GM11168 (cell line): ENCODE results near the gene INTS6L.

Source experiments
- in situ Hi-C: fragments of 300-500 bp; cut with MboI; formaldehyde crosslinking; loops from one replicate; pipeline ENCODE4 v1.12.0; 2022; ENCODE audit warnings: low sequenced_read_pairs; ENCODE audit not compliant: unreplicated experiment

INTS6L gene, protein sequence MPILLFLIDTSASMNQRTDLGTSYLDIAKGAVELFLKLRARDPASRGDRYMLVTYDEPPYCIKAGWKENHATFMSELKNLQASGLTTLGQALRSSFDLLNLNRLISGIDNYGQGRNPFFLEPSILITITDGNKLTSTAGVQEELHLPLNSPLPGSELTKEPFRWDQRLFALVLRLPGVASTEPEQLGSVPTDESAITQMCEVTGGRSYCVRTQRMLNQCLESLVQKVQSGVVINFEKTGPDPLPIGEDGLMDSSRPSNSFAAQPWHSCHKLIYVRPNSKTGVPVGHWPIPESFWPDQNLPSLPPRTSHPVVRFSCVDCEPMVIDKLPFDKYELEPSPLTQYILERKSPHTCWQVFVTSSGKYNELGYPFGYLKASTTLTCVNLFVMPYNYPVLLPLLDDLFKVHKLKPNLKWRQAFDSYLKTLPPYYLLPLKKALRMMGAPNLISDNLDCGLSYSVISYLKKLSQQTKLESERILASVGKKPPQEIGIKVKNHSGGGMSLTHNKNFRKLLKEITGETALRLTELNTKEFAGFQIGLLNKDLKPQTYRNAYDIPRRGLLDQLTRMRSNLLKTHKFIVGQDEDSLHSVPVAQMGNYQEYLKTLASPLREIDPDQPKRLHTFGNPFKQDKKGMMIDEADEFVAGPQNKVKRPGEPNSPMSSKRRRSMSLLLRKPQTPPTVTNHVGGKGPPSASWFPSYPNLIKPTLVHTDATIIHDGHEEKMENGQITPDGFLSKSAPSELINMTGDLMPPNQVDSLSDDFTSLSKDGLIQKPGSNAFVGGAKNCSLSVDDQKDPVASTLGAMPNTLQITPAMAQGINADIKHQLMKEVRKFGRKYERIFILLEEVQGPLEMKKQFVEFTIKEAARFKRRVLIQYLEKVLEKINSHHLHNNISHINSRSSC

GRCh38 chrX:135520553-135521404 lies at the start of gene INTS6L:
INTS6L (plus strand) TSS chrX:135520660; CDS start chrX:135520993, 333 bp downstream.
- in situ Hi-C loops = no loop called here

DNA sequence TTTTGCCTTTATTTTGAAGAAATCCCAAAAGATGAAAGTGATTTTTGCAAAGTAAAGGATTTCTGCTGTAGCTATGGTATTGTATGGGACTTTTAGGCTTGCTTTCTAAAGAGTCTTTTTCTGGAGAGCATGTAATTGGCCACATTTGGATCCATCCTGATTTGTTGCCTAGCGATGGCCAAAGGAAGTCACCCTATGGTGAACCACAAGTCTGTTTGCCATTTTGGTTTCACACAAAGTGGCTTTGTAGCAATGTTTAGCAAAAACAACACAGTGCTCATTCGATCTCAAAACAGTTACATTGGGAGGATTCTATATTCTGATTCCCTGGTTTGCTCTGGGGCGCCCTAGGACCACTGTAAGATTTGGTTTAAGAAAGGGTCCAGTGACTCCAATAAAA lies 44.1 kb upstream of the INTS6L start:
- in situ Hi-C loops = no loop called here

GRCh38 chrX:135477576-135477975 lies 42.9 kb upstream of the INTS6L start:
- in situ Hi-C loops = no loop called here

DNA sequence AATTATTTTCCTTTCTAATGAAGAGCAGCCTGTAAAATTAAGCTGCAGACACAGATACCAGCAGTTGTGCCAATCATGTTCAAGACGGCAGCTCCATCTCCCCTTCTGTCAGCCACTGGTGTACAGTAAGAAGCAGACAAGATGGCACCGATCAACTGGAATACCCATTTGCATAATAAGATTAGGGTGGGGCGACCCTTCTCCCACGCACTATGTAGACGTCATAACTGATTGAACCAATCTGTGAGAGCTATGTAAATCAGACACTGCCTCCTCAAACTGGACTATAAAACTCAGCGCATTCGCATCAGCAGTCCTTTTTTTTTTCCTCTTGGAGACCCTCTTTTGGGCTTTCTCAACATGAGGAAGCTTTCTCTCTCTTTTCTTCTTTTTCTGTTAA lies 40.4 kb upstream of the INTS6L start:
- in situ Hi-C loops = no loop called here

GRCh38 chrX:135481696-135482179 lies 38.7 kb upstream of the INTS6L start:
- in situ Hi-C loops = no loop called here

DNA sequence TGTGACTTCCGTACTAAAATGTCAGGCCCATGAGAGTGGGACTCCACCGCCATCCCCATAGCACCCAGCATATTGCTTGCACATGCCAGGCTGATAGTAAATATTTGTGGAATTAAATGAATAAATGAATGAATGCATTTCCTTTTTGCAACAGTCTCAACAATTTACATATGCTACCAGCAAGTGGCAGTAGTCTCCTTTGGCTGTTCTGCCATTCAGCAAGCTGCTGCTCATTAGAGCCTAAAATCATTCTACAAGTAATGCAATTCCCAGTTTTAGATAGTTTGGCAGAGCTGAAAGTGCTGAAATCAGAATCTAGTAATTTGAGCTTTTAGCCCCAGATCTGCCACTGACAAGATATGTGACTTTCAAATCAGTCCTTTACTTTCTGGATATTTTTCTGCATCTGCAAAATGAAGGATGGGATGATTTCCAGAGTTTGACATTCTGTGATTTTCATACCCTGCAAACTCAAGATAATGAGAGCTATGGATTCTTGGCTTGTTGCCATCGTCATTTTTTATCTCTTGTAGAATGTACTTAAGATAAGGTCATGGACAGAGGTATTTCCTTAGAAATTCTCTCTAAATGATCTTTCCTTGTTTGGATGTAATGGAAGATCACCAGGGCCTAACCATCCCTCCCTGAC lies 35.7 kb upstream of the INTS6L start:
- in situ Hi-C loops = no loop called here

DNA sequence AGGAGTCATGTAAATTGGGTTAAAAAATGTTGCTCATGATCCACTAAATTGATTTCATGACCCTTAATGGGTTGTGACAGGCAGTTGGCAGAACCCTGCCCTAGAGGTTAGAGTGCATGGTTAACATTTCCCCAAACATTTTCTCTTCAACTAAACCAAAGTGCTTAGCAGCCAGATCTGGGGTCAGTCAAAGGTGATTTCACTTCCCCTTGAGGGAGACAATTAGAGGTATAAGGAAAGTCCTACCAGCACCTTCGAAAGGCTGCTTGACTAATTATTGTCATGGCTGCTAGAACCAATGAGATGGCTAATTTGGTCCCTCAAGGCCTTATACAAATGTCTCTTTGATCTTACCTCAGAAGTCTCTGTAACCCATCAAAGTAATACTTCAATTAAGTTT lies 30.9 kb upstream of the INTS6L start:
- in situ Hi-C loops = no loop called here

DNA sequence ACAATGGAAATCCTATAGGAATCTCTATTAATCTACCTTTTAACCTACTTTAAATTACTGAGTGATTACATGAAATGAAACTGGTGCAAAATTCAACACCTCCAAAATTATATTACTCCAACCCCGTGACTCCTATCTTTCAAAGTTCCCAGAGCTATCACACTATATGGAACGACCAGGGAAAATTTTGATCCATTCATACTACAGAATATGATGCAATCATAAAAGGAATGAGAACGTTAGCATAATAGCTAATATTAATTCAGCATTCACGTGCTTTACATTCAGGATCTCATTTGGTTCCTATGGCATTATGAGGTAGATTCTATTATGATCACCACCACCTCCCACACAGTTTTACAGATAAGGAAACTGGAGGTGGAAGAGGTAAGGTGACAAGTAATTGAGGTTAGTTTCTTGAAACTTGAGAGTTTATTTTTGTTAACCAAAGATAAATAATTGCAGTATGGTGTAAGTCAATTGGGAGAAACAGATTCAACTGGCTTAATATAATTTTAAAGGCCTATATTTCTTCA lies 29.4 kb upstream of the INTS6L start:
- in situ Hi-C loops = no loop called here

DNA sequence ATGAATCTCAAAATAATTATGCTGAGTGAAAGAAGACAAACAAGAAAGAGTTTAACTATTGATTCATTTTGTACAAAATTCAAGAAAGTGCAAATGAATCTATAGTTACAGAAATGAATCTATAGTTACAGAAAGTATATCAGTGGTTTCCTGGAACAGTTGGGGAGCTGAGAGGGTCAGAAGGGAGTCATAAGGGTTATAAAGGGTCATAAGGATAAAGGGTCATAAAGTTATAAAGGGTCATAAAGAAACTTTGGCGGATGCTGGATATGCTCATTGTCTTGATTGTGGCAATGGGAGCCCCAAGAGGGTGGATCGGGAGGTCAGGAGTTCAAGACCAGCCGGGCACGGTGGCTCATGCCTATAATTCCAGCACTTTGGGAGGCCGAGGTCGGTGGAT lies 26.0 kb upstream of the INTS6L start:
- in situ Hi-C loops = no loop called here

DNA sequence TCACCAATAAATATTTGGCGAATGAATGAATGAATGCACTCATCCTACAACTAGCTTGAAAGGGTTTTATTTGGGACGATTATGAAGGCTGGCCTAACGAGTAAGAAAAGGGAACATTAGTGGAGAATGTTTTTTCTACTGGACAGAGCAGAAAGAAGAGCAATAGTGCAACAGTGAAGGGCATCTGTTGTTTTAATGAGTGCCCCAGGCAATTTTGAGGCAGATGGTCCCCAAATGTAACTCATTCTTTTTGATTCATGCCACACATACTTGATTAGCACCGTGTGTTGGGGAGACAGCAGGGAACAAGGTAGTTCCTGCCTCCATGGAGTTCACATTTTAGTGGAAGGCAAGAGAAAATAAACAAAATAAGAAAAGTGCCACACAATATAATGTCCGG lies 22.7 kb upstream of the INTS6L start:
- in situ Hi-C loops = no loop called here

- in situ Hi-C loops = no loop called here
Observed at GRCh38 chrX:135498236-135498635, 22.2 kb upstream of the INTS6L start.

- in situ Hi-C loops = no loop called here
Observed at GRCh38 chrX:135505351-135505750, 15.1 kb upstream of the INTS6L start.

GRCh38 chrX:135509885-135510284 lies 10.6 kb upstream of the INTS6L start:
- in situ Hi-C loops = no loop called here

- in situ Hi-C loops = no loop called here
Observed at GRCh38 chrX:135512508-135513129, 7.8 kb upstream of the INTS6L start.

DNA sequence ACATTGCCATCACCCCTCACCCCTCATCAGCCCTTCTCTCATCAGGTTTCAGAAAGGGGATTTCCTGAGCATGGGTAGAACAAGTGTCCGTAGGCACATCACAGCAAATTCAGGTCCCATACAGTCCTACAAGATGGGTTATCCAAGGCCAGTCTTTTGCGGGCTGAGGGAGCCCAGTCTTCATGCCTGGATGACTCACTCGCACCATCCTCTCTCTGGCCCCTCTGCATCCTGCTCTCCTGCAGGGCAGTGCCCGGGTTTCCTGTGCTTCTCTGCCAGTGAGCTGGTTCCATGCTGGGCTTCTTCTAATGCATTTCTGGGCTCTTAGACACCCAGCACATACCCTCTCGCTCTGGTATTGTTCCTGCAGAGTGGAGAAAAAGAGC lies 7.3 kb upstream of the INTS6L start:
- in situ Hi-C loops = no loop called here

GRCh38 chrX:135516376-135516775 lies 4.1 kb upstream of the INTS6L start:
- in situ Hi-C loops = no loop called here

GRCh38 chrX:135518161-135518560 lies 2.3 kb upstream of the INTS6L start:
- in situ Hi-C loops = no loop called here

DNA sequence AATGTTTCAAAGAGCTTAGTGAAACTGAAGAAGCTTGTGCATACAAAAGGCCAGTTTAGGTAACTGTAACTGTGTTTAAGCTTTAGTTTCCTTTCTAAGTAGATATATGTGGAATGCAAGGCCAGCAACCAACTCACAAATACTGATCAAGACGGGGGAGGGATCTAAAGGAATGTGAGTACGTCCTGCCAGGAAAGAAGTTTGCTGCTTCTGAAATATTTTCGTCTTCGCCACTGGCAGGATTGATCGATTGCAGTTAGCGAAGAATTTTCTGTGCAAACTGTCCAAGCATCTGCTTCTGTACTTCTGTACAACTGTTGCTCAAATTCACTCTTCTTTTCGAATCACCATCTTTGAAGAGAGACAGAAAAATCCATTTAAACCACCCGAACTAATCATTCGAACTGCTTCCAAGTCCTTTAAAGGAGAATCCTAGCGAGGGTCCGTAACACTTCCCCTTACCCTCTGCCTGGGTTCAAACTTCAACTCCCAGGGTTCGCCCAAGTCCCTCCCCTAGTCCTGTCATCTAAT lies 373 bp upstream of the INTS6L start:
- in situ Hi-C loops = no loop called here
